Measurements from ENCODE around the gene PLEKHM3. TPM values are rescaled to one million over a fixed set of nuclear protein-coding genes. Genes with fewer than 3 reads are reported as not detected.
"Not testable (repeated sequence)": the region's sequence is repeated elsewhere in the genome, so short reads cannot be mapped to it uniquely, and the experiment has no call there.

Gene PLEKHM3
- total and polyA plus RNA-seq, 8 donors = 14.4 to 17.9 (median 16.0) TPM

DNA sequence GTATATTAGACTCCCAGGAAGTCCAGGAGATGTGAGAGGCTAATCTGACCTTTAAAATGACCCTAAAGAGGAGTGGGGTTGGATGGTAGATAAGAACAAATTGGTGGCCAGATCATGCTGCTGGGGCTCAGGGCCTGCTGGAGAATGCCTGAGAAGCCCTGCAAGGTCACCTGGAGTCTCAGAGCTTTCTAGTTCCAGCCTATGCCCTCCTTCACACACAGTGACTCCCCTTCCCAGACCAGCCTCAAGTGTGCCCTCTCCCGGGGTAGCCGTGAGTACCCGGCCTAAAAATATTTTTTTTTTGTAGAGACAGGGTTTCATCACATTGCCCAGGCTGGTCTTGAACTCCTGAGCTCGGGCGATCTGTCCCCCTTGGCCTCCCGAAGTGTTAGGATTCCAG lies 211.4 kb downstream of the PLEKHM3 start:
- Histone ChIP-seq H3K27ac (no peak overlapping the region), H3K4me1 (peaks cover 5 to 26% of the 10 kb centered on the region in 2 donors), H3K36me3 (no peaks in the 10 kb centered on the region), H3K27me3 (no peaks in the 10 kb centered on the region), H3K4me3 (no peak overlapping the region), H3K9me3 (no peaks in the 10 kb centered on the region)
- no peak for DNase-seq
- ATAC-seq = peak; percentile 6
- intact Hi-C loops (cut with DNase I) = no loop called here
- TF ChIP-seq, protein P1, sequence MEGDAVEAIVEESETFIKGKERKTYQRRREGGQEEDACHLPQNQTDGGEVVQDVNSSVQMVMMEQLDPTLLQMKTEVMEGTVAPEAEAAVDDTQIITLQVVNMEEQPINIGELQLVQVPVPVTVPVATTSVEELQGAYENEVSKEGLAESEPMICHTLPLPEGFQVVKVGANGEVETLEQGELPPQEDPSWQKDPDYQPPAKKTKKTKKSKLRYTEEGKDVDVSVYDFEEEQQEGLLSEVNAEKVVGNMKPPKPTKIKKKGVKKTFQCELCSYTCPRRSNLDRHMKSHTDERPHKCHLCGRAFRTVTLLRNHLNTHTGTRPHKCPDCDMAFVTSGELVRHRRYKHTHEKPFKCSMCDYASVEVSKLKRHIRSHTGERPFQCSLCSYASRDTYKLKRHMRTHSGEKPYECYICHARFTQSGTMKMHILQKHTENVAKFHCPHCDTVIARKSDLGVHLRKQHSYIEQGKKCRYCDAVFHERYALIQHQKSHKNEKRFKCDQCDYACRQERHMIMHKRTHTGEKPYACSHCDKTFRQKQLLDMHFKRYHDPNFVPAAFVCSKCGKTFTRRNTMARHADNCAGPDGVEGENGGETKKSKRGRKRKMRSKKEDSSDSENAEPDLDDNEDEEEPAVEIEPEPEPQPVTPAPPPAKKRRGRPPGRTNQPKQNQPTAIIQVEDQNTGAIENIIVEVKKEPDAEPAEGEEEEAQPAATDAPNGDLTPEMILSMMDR (IDR thresholded peaks at IDR 0.05) = no peak

DNA sequence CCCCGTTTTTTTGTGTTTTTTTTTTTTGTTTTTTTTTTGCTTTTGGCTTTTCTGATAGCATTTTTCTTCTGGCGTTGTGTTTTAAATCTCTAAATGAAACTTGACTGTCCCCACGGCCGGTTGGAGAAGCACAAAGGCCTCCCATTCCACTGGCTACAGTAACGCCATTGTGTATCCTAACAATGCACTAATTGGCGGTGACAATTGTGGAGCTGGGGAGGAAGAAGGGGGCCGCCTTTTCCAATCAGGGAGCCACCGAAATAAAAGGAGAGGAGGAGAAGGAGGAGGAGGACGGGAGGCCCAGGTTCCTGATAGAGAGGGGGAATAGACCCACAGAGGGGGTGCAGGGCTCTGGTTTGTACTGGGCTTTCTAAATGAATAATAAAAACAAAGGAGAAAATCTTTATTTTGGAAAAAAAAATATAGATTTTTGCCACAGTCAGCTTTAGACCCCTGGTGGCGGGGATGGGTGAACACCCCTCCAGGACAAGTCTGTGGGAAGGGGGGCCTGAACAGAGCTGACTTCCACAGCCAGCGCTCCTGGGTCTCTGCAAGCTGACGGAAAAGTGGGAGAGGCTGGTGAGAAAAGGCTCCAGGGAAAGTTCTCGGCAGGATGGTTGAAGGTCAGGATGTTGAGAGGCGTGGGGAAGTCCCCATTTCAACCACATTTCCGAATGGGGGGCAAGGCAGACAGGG lies 212.0 kb downstream of the PLEKHM3 start:
- intact Hi-C loops (cut with DNase I) = no loop called here
- no peak overlapping the region for H3K4me3 ChIP-seq
- TF ChIP-seq, protein P1 (IDR thresholded peaks at IDR 0.05) = no peak
- ATAC-seq = no peak
- no peak overlapping the region for H3K27ac ChIP-seq
- no peak for DNase-seq
- no peaks in the 10 kb centered on the region for H3K27me3 ChIP-seq
- peaks cover 5 to 26% of the 10 kb centered on the region in 2 donors for H3K4me1 ChIP-seq
- no peaks in the 10 kb centered on the region for H3K9me3 ChIP-seq
- no peaks in the 10 kb centered on the region for H3K36me3 ChIP-seq

DNA sequence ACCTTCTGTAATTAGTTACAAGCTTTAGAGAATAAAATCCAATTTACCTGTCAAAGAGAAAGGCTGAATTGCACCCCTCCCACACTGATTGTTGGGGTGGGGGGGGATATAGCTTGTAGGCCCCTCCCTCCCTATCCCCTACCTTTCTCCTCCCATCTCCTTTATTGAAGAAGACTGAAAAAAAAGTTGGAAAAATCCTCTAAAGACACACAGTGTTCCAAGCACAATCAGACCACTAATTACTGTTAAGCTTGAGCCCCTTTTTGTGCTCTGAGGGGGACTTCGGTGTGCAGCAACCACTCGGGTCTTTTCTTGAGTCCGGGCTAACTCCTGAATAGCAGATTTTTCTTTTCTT lies 212.6 kb downstream of the PLEKHM3 start:
- DNase-seq (no peak), ATAC-seq (no peak)
- TF ChIP-seq, protein P1 (IDR thresholded peaks at IDR 0.05) = no peak
- Histone ChIP-seq H3K4me3 (no peak overlapping the region), H3K4me1 (peaks cover 5 to 26% of the 10 kb centered on the region in 2 donors), H3K27ac (no peak overlapping the region), H3K27me3 (no peaks in the 10 kb centered on the region), H3K36me3 (no peaks in the 10 kb centered on the region), H3K9me3 (no peaks in the 10 kb centered on the region)
- intact Hi-C loops (cut with DNase I) = no loop called here

DNA sequence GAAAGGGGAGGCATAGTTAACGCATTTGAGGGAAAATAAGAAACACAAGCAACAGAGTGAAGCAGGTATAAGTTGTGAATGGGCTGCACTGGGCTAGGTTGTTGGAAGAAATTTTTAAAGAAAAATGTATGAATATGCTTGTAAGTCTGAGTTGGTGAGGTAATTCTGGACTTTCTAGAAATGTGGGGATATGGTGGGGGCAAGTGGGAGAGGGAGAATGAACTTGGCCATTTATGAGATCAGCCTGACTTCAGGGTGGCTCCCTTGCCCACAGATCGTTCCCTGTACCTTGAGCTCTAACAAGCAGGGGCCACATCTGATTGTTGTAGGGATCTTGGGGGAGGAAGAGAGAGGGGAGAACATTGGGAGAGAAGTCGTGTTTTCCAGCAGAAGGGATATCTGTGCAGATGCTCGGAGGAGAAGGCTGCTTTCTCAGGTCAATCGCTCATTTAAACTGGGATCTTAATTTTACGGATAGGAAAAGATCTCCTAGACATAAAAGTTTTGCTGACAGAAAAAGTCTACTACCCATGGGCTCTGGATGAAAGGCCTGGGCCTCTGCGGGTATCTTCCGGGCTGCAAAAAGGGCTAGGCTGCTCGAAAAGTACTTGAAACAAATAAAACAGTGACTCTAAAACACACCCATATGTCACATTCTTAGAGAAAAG lies 213.1 kb downstream of the PLEKHM3 start:
- TF ChIP-seq, protein P1 (IDR thresholded peaks at IDR 0.05) = no peak
- intact Hi-C loops (cut with DNase I) = no loop called here
- DNase-seq (no peak), ATAC-seq (peak; percentile 30)
- Histone ChIP-seq H3K27ac (no peak overlapping the region), H3K9me3 (no peaks in the 10 kb centered on the region), H3K4me3 (no peak overlapping the region), H3K27me3 (no peaks in the 10 kb centered on the region), H3K36me3 (no peaks in the 10 kb centered on the region), H3K4me1 (peaks cover 5 to 26% of the 10 kb centered on the region in 2 donors)

DNA sequence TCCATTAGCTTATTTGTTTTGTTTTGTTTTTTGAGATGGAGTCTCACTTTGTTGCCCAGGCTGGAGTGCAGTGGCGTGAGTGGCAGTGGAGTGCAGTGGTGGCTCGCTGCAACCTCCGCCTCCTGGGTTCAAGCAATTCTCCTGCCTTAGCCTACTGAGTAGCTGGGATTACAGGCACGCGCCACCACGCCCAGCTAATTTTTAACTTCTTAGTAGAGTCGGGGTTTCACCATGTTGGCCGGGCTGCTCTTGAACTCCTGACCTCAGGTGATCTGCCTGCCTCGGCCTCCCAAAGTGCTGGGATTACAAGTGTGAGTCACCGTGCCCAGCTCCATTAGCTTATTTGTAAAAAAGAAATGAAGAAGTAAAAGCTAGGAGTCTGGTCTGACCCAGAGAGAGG lies 213.7 kb downstream of the PLEKHM3 start:
- Histone ChIP-seq H3K27ac (peak overlapping the region in 1 of 2 donors; percentile 73), H3K4me1 (peaks cover 5 to 26% of the 10 kb centered on the region in 2 donors)
- intact Hi-C loops (cut with DNase I); H3K9me3 ChIP-seq; H3K36me3 ChIP-seq; ATAC-seq; H3K27me3 ChIP-seq; DNase-seq; H3K4me3 ChIP-seq: not testable (repeated sequence)

All from left lung (tissue), 10 donors.